ENCODE measurements around the gene NTM. TPM values are rescaled to one million over a fixed set of nuclear protein-coding genes. Genes with fewer than 3 reads are reported as not detected.

The NTM gene
- polyA plus RNA-seq, 1 donor from 2014 or later, result 39.4 TPM

DNA sequence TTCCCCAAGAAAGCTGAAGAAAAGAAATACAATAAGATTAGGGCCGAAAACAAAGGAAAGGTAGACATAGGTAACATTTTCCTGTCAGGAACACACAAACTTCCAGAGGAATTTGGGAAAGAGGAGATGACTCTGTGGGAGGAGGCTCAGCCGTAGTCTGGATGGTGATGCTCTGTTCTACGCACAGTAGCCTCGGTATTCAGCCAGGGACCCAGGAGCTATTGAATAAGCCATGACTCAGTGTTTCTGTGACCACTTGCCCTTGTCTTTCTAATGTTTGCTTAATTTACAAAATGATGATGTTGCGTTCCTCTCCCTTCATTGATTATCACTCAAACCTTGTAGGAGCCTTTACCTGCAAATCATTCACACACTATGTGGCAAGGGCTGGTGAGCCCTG lies 745.0 kb downstream of the NTM start:
- TF ChIP-seq RAD21 (conservative IDR thresholded peaks at IDR 0.05) (no peak), MXI1 (conservative IDR thresholded peaks at IDR 0.05; ENCODE audit: poor library complexity, severe bottlenecking) (no peak), EP300 (conservative IDR thresholded peaks at IDR 0.05; ENCODE audit: poor library complexity, severe bottlenecking) (no peak), POLR2AphosphoS5 (IDR thresholded peaks at IDR 0.05) (no peak), EZH2 (IDR thresholded peaks at IDR 0.05; ENCODE audit: borderline replicate concordance, insufficient read depth, low read length, poor library complexity, severe bottlenecking) (no peak), TAF1 (IDR thresholded peaks at IDR 0.05; ENCODE audit: low read depth) (no peak), SMC3 (conservative IDR thresholded peaks at IDR 0.05; ENCODE audit: poor library complexity) (no peak)
- TF ChIP-seq, protein P1, sequence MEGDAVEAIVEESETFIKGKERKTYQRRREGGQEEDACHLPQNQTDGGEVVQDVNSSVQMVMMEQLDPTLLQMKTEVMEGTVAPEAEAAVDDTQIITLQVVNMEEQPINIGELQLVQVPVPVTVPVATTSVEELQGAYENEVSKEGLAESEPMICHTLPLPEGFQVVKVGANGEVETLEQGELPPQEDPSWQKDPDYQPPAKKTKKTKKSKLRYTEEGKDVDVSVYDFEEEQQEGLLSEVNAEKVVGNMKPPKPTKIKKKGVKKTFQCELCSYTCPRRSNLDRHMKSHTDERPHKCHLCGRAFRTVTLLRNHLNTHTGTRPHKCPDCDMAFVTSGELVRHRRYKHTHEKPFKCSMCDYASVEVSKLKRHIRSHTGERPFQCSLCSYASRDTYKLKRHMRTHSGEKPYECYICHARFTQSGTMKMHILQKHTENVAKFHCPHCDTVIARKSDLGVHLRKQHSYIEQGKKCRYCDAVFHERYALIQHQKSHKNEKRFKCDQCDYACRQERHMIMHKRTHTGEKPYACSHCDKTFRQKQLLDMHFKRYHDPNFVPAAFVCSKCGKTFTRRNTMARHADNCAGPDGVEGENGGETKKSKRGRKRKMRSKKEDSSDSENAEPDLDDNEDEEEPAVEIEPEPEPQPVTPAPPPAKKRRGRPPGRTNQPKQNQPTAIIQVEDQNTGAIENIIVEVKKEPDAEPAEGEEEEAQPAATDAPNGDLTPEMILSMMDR (IDR thresholded peaks at IDR 0.05; ENCODE audit: poor library complexity, severe bottlenecking), result no peak
- TF ChIP-seq, protein P2, sequence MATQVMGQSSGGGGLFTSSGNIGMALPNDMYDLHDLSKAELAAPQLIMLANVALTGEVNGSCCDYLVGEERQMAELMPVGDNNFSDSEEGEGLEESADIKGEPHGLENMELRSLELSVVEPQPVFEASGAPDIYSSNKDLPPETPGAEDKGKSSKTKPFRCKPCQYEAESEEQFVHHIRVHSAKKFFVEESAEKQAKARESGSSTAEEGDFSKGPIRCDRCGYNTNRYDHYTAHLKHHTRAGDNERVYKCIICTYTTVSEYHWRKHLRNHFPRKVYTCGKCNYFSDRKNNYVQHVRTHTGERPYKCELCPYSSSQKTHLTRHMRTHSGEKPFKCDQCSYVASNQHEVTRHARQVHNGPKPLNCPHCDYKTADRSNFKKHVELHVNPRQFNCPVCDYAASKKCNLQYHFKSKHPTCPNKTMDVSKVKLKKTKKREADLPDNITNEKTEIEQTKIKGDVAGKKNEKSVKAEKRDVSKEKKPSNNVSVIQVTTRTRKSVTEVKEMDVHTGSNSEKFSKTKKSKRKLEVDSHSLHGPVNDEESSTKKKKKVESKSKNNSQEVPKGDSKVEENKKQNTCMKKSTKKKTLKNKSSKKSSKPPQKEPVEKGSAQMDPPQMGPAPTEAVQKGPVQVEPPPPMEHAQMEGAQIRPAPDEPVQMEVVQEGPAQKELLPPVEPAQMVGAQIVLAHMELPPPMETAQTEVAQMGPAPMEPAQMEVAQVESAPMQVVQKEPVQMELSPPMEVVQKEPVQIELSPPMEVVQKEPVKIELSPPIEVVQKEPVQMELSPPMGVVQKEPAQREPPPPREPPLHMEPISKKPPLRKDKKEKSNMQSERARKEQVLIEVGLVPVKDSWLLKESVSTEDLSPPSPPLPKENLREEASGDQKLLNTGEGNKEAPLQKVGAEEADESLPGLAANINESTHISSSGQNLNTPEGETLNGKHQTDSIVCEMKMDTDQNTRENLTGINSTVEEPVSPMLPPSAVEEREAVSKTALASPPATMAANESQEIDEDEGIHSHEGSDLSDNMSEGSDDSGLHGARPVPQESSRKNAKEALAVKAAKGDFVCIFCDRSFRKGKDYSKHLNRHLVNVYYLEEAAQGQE (IDR thresholded peaks at IDR 0.05; ENCODE audit: borderline replicate concordance), result no peak
- Histone ChIP-seq H3F3A (ENCODE audit: insufficient read depth, low read length, poor library complexity, severe bottlenecking) (no peaks in the 10 kb centered on the region), H3K9me3 (ENCODE audit: low read length) (no peaks in the 10 kb centered on the region), H3K36me3 (ENCODE audit: insufficient read depth, low read length) (no peaks in the 10 kb centered on the region), H3K9ac (ENCODE audit: low read length) (no peak overlapping the region), H3K27me3 (ENCODE audit: insufficient read depth, low read depth, low read length) (no peaks in the 10 kb centered on the region), H2AFZ (ENCODE audit: low read depth, low read length) (no peak overlapping the region), H3K27ac (ENCODE audit: low read length) (no peak overlapping the region), H3K4me2 (ENCODE audit: low read length) (no peak overlapping the region), H3K79me2 (replicated peaks; ENCODE audit: insufficient read depth, low read length) (no peaks in the 10 kb centered on the region), H3K9me2 (ENCODE audit: insufficient read depth, low read length) (no peaks in the 10 kb centered on the region), H3K4me3 (ENCODE audit: low read length) (no peak overlapping the region), H4K20me1 (ENCODE audit: insufficient read depth) (no peaks in the 10 kb centered on the region)

DNA sequence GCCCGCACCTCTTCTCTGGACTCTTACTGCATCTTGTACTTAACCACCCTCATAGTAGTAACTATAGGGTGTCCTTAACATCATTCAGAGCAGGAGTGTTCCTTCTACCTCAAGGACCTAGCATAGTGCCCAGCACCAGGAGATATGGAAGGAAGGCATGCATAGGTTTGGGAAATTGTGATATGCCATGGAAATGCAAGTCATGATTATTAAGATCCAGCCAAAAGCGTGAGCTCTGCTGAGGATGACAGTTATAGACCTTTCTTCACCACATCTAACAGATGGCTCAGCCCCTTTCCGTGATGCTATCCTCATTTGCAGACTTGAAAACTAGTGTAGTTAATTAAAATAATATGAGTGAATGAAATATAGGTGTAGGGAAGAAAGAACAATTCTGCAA lies 746.1 kb downstream of the NTM start:
- Histone ChIP-seq H3K9ac (ENCODE audit: low read length) (no peak overlapping the region), H3K27ac (ENCODE audit: low read length) (no peak overlapping the region), H3K9me3 (ENCODE audit: low read length) (no peaks in the 10 kb centered on the region), H3K79me2 (replicated peaks; ENCODE audit: insufficient read depth, low read length) (no peaks in the 10 kb centered on the region), H3K36me3 (ENCODE audit: insufficient read depth, low read length) (no peaks in the 10 kb centered on the region), H3K27me3 (ENCODE audit: insufficient read depth, low read depth, low read length) (no peaks in the 10 kb centered on the region), H4K20me1 (ENCODE audit: insufficient read depth) (no peaks in the 10 kb centered on the region), H2AFZ (ENCODE audit: low read depth, low read length) (no peak overlapping the region), H3F3A (ENCODE audit: insufficient read depth, low read length, poor library complexity, severe bottlenecking) (no peaks in the 10 kb centered on the region), H3K9me2 (ENCODE audit: insufficient read depth, low read length) (no peaks in the 10 kb centered on the region), H3K4me2 (ENCODE audit: low read length) (no peak overlapping the region), H3K4me3 (ENCODE audit: low read length) (no peak overlapping the region)
- TF ChIP-seq SMC3 (conservative IDR thresholded peaks at IDR 0.05; ENCODE audit: poor library complexity), result no peak

DNA sequence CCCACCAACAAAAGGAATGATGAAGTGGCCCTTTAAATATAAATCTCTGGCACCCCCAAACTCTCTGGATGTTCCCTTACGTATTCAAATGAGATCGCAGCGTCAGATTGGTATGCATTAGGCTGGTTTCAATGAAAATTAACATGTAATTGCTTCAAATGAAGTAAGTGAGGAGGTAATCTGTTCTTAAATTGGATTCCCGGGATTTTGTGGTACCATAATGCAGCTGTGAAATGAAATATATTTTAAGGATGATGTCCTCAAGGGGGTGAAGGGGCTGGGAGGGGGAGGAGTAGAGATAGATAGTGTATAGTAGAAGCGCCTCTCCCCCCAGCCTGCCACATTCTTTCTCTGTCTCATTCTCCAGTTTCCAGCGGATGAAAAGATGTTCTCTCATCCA lies 748.2 kb downstream of the NTM start:
- Histone ChIP-seq H3F3A (ENCODE audit: insufficient read depth, low read length, poor library complexity, severe bottlenecking) (no peaks in the 10 kb centered on the region), H3K9me3 (ENCODE audit: low read length) (no peaks in the 10 kb centered on the region), H3K9me2 (ENCODE audit: insufficient read depth, low read length) (no peaks in the 10 kb centered on the region), H3K79me2 (replicated peaks; ENCODE audit: insufficient read depth, low read length) (no peaks in the 10 kb centered on the region), H3K27me3 (ENCODE audit: insufficient read depth, low read depth, low read length) (no peaks in the 10 kb centered on the region), H3K9ac (ENCODE audit: low read length) (no peak overlapping the region), H3K36me3 (ENCODE audit: insufficient read depth, low read length) (no peaks in the 10 kb centered on the region), H4K20me1 (ENCODE audit: insufficient read depth) (no peaks in the 10 kb centered on the region), H3K4me2 (ENCODE audit: low read length) (no peak overlapping the region), H3K27ac (ENCODE audit: low read length) (no peak overlapping the region), H2AFZ (ENCODE audit: low read depth, low read length) (no peak overlapping the region), H3K4me3 (ENCODE audit: low read length) (no peak overlapping the region)
- TF ChIP-seq SMC3 (conservative IDR thresholded peaks at IDR 0.05; ENCODE audit: poor library complexity) (no peak), RAD21 (conservative IDR thresholded peaks at IDR 0.05) (no peak), POLR2AphosphoS5 (IDR thresholded peaks at IDR 0.05) (no peak), EP300 (conservative IDR thresholded peaks at IDR 0.05; ENCODE audit: poor library complexity, severe bottlenecking) (no peak), MXI1 (conservative IDR thresholded peaks at IDR 0.05; ENCODE audit: poor library complexity, severe bottlenecking) (no peak), EZH2 (IDR thresholded peaks at IDR 0.05; ENCODE audit: borderline replicate concordance, insufficient read depth, low read length, poor library complexity, severe bottlenecking) (no peak), TAF1 (IDR thresholded peaks at IDR 0.05; ENCODE audit: low read depth) (no peak)
- TF ChIP-seq, protein P2 (IDR thresholded peaks at IDR 0.05; ENCODE audit: borderline replicate concordance), result no peak
- TF ChIP-seq, protein P1 (IDR thresholded peaks at IDR 0.05; ENCODE audit: poor library complexity, severe bottlenecking), result no peak

Measured in neural cell (in vitro differentiated cells).